GM23248 (cell line): ENCODE measurements around the gene ATF1.

Experiments
- EZH2 ChIP-seq: fragments of 200-600 bp; sonication (generic); IDR thresholded peaks from 2 replicates; pipeline ENCODE4 v1.6.1; 2018; ENCODE audit warnings: antibody characterized with exemption, mild to moderate bottlenecking; ENCODE audit not compliant: insufficient read depth, poor library complexity, severe bottlenecking
- EZH2phosphoT487 ChIP-seq: fragments of 200-600 bp; sonication (generic); IDR thresholded peaks from 2 replicates; pipeline ENCODE4 v1.6.1; 2018; ENCODE audit warnings: antibody characterized with exemption, moderate library complexity, mild to moderate bottlenecking, low read depth; ENCODE audit not compliant: insufficient read depth

DNA sequence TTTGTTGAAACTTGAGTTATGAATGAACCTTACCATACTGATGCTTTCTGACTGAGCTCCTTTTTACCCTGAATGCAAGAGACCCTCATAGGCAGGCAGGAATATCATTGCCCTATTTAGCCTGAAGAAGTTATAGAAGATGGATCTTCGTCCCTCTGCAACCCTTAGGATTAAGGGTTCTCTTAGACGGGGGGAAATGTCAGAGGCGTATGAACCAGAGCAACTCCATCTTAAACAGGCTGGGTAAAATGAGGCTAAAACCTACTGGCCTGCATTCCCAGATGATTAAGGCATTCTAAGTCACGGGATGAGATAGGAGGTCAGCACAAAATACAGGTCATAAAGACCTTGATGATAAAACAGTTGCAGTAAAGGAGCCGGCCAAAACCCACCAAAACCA, 7.5 kb downstream of the ATF1 start:
- TF ChIP-seq EZH2phosphoT487 (no peak), EZH2 (no peak)
